Stomach (tissue), 4 donors: ENCODE data around the gene BCORL1.

Experiments
- CTCF ChIP-seq, 7 experiments: fragments of 450-650 bp in 4 of 7; fragments of 200-600 bp in 3 of 7; sonication (generic) in 3 of 7; IDR thresholded peaks; one replicate each; pipeline ENCODE4 v1.5.1; 2016 to 2019; ENCODE audit warnings: antibody characterized with exemption in 7 of 7, control low read depth in 2 of 7, mild to moderate bottlenecking in 1 of 7
- POLR2A ChIP-seq, 4 donors: fragments of 450-650 bp; IDR thresholded peaks; one replicate each; pipeline ENCODE4 v1.6.1; 2016; ENCODE audit warnings: antibody characterized with exemption in 4 of 4, control low read depth in 2 of 4, mild to moderate bottlenecking in 1 of 4, moderate library complexity in 1 of 4
- POLR2AphosphoS5 ChIP-seq, 3 donors: sonication (generic); formaldehyde crosslinking; IDR thresholded peaks; one replicate each; pipeline ENCODE4 v1.6.1; 2016; ENCODE audit warnings: antibody characterized with exemption in 3 of 3

- TF ChIP-seq CTCF (IDR thresholded peaks at IDR 0.05) = no peak
- TF ChIP-seq POLR2AphosphoS5 (IDR thresholded peaks at IDR 0.05) = no peak
- no peak for TF ChIP-seq POLR2A (IDR thresholded peaks at IDR 0.05)
These were observed 123.6 kb downstream of the BCORL1 start for GRCh38 chrX:130106071-130106470.
